HFF-Myc (cell line): ENCODE results near the gene GRIK2.

ENCODE experiments used
- DNase-seq: peaks from one replicate; pipeline ENCODE4 v3.0.0-alpha.2; 2011; ENCODE audit warnings: low read depth; ENCODE audit errors: extremely low read depth
- H3K4me3 ChIP-seq: replicated peaks from 2 replicates; pipeline ENCODE4 v1.5.1; 2011; ENCODE audit warnings: low read depth, mild to moderate bottlenecking, control low read depth, low read length
- CTCF ChIP-seq: IDR thresholded peaks from 2 replicates; pipeline ENCODE4 v1.5.1; 2012; ENCODE audit warnings: mild to moderate bottlenecking, low read depth, low read length, control low read depth; ENCODE audit errors: missing control alignments

Gene GRIK2

GRCh38 chr6:101652079-101652478, 258.6 kb downstream of the GRIK2 start:
- H3K4me3 ChIP-seq: no peak overlapping the region
- DNase-seq: no peak
- TF ChIP-seq CTCF: no peak

- no peak for TF ChIP-seq CTCF
- no peak for DNase-seq
- H3K4me3 ChIP-seq: no peak overlapping the region
These were observed 261.6 kb downstream of the GRIK2 start for GRCh38 chr6:101655109-101655508.

GRCh38 chr6:101662111-101662897, 268.8 kb downstream of the GRIK2 start:
- DNase-seq: no peak
- H3K4me3 ChIP-seq: no peak overlapping the region
- TF ChIP-seq CTCF: no peak

GRCh38 chr6:101663100-101663499, 269.6 kb downstream of the GRIK2 start:
- no peak overlapping the region for H3K4me3 ChIP-seq
- TF ChIP-seq CTCF: no peak
- DNase-seq: no peak

GRCh38 chr6:101666256-101666655, 272.7 kb downstream of the GRIK2 start:
- H3K4me3 ChIP-seq: no peak overlapping the region
- no peak for DNase-seq
- no peak for TF ChIP-seq CTCF

- DNase-seq: no peak
- H3K4me3 ChIP-seq: no peak overlapping the region
- no peak for TF ChIP-seq CTCF
These were observed 275.1 kb downstream of the GRIK2 start for GRCh38 chr6:101668496-101669030.
